ENCODE results near the gene JMJD8. TPM values are rescaled to one million over a fixed set of nuclear protein-coding genes. Genes with fewer than 3 reads are reported as not detected.
A peak's percentile ranks its signal among the peaks of the same experiment; 100 is the strongest.

Gene JMJD8
- total and polyA plus RNA-seq, 9 of the 15 experiments (the other 6 are each of a cell fraction or from before 2014, with no cell fraction given), result 1.2 to 50.6 (median 29.3) TPM

DNA sequence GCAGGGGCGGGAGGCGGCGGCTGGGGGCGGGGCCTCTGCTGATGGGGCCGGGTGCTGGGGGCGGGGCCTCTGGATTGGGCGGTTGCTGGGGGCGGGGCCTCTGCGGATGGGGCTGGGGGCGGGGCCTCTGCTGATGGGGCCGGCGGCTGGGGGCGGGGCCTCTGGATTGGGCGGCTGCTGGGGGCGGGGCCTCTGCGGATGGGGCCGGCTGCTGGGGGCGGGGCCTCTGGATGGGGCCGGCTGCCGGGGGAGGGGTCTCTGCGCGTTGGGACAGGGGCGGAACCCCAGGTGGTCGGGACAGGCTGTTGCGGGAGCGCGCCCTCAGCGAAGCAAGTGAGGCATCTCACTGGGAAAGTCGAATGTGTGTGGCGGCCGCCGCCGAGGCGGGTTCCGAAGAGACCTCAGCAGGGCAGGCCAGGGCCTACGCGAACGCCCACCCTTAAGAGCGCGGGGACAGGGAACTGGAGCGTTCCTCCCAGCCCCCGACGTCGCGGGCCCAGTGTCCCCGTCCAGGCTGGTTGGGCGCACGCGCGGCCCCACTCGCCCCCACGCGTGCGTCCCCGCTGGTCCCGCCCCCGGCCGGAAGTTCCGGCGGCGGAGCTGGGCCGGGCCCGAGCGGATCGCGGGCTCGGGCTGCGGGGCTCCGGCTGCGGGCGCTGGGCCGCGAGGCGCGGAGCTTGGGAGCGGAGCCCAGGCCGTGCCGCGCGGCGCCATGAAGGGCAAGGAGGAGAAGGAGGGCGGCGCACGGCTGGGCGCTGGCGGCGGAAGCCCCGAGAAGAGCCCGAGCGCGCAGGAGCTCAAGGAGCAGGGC lies 4.1 kb downstream of the JMJD8 start, which contains the start of gene STUB1 (continued):
- TF ChIP-seq, protein P1, sequence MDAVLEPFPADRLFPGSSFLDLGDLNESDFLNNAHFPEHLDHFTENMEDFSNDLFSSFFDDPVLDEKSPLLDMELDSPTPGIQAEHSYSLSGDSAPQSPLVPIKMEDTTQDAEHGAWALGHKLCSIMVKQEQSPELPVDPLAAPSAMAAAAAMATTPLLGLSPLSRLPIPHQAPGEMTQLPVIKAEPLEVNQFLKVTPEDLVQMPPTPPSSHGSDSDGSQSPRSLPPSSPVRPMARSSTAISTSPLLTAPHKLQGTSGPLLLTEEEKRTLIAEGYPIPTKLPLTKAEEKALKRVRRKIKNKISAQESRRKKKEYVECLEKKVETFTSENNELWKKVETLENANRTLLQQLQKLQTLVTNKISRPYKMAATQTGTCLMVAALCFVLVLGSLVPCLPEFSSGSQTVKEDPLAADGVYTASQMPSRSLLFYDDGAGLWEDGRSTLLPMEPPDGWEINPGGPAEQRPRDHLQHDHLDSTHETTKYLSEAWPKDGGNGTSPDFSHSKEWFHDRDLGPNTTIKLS (IDR thresholded peaks at IDR 0.05; ENCODE audit: borderline replicate concordance, low read depth), result no peak
- TF ChIP-seq, protein P2, sequence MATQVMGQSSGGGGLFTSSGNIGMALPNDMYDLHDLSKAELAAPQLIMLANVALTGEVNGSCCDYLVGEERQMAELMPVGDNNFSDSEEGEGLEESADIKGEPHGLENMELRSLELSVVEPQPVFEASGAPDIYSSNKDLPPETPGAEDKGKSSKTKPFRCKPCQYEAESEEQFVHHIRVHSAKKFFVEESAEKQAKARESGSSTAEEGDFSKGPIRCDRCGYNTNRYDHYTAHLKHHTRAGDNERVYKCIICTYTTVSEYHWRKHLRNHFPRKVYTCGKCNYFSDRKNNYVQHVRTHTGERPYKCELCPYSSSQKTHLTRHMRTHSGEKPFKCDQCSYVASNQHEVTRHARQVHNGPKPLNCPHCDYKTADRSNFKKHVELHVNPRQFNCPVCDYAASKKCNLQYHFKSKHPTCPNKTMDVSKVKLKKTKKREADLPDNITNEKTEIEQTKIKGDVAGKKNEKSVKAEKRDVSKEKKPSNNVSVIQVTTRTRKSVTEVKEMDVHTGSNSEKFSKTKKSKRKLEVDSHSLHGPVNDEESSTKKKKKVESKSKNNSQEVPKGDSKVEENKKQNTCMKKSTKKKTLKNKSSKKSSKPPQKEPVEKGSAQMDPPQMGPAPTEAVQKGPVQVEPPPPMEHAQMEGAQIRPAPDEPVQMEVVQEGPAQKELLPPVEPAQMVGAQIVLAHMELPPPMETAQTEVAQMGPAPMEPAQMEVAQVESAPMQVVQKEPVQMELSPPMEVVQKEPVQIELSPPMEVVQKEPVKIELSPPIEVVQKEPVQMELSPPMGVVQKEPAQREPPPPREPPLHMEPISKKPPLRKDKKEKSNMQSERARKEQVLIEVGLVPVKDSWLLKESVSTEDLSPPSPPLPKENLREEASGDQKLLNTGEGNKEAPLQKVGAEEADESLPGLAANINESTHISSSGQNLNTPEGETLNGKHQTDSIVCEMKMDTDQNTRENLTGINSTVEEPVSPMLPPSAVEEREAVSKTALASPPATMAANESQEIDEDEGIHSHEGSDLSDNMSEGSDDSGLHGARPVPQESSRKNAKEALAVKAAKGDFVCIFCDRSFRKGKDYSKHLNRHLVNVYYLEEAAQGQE (IDR thresholded peaks at IDR 0.05; ENCODE audit: borderline replicate concordance), result no peak
- TF ChIP-seq, protein P2 (CRISPR knock-in tag; IDR thresholded peaks at IDR 0.05; ENCODE audit: low read depth), result peak; percentile 62; the same call in 1 of the 2 replicates
- TF ChIP-seq NRF1 (conservative IDR thresholded peaks at IDR 0.05 in 1 of 2, IDR thresholded peaks at IDR 0.05 in 1 of 2) (peak; percentile 88 to 90), CCAR2 (IDR thresholded peaks at IDR 0.05; ENCODE audit: low read depth, low read length) (no peak), ARNT (IDR thresholded peaks at IDR 0.05) (no peak), CCNT2 (IDR thresholded peaks at IDR 0.05; ENCODE audit: borderline replicate concordance, extremely low read depth, insufficient read length, low read depth, low read length) (peak; percentile 55), BDP1 (IDR thresholded peaks at IDR 0.05; ENCODE audit: insufficient read depth, insufficient read length) (no peak), WHSC1 (IDR thresholded peaks at IDR 0.05; ENCODE audit: low read length) (no peak), RBFOX2 (IDR thresholded peaks at IDR 0.05; ENCODE audit: low read depth, low read length) (peak; percentile 76), TRIM24 (IDR thresholded peaks at IDR 0.05) (peak in 1 of 2 experiments; percentile 74; a peak in 2 of 4 replicates), ZNF3 (CRISPR knock-in tag; IDR thresholded peaks at IDR 0.05) (no peak), FOXK2 (conservative IDR thresholded peaks at IDR 0.05 in 1 of 2, IDR thresholded peaks at IDR 0.05 in 1 of 2; ENCODE audit: low read depth in 2 of 2) (0 out of 4 replicates have a peak, but pooled peaks have one; percentile 39 to 41)
- TF ChIP-seq, protein P3, sequence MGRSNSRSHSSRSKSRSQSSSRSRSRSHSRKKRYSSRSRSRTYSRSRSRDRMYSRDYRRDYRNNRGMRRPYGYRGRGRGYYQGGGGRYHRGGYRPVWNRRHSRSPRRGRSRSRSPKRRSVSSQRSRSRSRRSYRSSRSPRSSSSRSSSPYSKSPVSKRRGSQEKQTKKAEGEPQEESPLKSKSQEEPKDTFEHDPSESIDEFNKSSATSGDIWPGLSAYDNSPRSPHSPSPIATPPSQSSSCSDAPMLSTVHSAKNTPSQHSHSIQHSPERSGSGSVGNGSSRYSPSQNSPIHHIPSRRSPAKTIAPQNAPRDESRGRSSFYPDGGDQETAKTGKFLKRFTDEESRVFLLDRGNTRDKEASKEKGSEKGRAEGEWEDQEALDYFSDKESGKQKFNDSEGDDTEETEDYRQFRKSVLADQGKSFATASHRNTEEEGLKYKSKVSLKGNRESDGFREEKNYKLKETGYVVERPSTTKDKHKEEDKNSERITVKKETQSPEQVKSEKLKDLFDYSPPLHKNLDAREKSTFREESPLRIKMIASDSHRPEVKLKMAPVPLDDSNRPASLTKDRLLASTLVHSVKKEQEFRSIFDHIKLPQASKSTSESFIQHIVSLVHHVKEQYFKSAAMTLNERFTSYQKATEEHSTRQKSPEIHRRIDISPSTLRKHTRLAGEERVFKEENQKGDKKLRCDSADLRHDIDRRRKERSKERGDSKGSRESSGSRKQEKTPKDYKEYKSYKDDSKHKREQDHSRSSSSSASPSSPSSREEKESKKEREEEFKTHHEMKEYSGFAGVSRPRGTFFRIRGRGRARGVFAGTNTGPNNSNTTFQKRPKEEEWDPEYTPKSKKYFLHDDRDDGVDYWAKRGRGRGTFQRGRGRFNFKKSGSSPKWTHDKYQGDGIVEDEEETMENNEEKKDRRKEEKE (IDR thresholded peaks at IDR 0.05; ENCODE audit: borderline replicate concordance in 1 of 2, control insufficient read depth in 1 of 2, low read depth in 2 of 2, low read length in 1 of 2), result no peak

Data from K562 (cell line).